SKM-1 treated with dmso at 0.1 percent for 144 hours (cell line): ENCODE results near the gene OVOL3.

ENCODE experiments used
- DNase-seq: peaks from one replicate; lab custom pipeline; 2025; ENCODE audit not compliant: unreplicated experiment; lab: John Stamatoyannopoulos, UW

Gene OVOL3

DNA sequence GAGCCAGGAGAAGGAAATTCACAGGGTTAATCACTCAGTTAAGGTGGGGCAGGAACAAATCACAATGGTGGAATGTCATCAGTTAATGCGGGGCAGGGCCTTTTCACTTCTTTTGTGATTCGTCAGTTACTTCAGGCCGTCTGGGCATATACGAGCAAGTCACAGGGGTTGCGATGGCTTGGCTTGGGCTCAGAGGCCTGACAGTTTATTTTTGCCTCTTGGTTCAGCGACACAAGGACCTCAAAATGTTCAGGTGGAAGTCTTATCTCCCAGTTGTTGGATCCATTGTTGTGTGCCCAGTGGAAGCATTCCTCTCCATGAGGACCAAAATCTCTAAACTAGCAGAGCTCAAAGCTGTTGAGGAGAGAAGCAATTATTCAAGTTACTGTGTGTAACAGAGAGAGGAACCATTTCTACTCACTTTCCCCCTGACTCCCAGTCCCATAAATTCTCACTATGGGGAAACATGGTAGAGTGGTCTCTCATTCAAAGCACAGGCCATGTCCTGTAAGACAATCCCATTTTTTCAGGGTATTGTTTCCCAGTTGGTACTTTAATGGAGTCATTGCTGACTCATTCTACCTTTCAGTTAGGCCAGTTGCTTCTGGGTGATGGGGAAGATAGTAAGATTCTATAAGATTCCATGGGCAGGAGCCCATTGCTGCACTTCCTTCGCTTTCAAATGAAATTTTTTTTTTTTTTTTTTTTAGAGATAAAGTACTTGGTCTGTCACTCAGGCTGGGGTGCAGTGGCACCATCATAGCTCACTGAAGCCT, 50.1 kb downstream of the OVOL3 start:
- DNase-seq, result no peak
